NCI-H2171 (cell line): ENCODE results near the gene PUM2.

ENCODE experiments used
- DNase-seq: peaks from one replicate; lab custom pipeline; 2025; lab: John Stamatoyannopoulos, UW

PUM2 gene

DNA sequence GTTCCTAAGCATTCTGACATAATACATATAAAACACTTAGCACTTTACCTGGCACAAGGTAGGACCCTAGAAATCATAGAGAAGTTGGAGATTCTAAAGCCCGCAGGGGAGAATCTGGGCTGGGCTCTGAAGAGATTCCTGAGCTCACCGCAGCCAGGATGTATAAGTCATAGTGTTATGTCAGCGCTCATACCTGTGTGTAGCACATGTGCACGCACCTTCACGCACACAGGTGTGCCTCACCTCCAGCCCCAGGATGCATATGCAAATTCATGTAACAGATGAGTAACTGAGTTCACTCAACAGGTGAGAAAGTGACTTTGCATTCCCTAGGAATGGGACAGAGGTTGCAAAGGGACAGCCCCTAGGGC, 117.8 kb downstream of the PUM2 start:
- DNase-seq = no peak

DNA sequence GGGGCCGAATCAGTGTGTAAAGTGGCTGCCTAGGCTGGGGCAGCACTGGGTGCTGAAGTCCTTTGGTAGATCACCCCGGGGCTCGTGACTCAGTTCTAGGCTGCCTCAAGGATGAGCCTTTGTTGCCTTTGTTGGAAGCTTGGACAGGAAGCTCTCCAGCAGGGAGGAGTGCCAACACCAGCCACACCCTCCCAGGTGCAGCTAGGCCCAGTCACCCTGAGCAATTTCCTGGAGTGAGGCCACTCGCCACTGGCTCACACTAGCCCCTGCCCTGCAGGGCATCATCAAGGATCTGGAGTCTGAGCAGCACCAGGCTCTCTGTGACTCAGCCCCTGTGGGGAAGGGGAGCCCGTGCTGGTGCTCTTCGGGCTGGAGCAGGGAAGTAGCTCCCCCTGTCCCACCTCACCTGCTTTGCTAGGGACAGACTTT, 119.0 kb downstream of the PUM2 start:
- DNase-seq = no peak

DNA sequence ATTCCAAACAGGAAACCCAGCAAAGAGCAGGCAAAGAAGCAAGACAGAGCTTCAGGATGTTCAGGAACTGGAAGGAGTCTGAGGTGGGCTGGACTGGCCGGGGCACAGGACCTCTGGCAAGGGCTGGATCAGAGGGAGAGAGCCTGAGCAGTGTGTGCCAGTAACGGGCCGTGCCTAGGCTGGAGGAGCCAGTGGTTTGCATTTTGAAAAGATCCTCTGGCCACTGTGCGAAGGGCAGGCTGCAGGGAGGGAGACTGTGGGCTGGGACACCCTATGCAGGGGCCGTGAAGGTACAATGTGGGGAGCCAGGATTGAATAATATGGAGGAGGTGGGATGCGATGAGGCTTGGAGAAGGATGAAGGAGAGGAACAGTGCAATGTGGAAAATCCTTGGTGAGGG, 119.5 kb downstream of the PUM2 start:
- DNase-seq = no peak

DNA sequence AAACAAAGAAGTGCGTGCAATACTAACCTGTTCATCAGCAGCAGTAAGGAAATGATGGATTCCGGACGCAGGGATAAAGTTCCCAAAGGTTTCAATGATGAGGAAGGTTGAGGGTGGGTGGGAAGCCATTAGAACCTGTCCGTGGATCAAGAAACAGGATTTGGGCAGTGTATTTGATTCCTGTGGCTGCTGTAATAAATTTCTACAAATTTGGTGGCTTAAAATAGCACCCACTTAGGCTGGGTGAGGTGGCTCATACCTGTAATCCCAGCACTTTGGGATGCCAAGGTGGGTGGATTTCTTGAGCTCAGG, 120.6 kb downstream of the PUM2 start:
- no peak for DNase-seq

DNA sequence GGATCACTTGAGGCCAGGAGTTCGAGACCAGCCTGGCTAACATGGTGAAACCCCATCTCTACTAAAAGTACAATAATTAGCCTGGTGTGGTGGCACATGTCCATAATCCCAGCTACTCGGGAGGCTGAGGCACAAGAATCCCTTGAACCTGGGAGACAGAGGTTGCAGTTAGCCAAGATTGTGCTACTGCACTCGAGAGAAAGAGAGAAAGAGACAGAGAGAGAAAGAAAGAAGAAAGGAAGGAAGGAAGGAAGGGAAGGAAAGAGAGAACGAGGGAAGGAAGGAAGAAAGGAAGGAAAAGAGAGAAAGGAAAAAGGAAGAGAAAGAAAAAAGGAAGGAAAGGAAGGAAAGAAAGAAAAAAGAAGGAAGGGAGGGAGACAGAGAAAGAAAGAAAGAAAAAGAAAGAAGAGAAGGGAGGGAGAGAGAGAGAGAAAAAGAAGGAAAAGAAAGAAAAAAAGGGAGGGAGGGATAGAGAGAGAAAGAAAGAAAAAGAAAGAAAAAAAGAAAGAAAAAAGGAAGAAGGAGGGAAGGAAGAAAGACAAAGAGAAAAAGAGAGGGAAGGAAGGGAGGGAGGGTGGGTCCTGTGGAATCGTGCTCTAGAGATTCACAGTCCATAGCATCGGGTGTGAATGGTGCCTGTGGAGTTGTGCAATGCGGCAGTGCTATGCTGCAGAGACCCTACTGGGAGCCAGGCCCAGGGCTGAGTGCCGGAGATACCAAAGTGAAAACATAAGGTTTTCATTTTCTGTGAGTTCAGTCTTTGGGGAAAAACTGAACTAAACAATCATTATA, 121.1 kb downstream of the PUM2 start:
- DNase-seq = no peak

DNA sequence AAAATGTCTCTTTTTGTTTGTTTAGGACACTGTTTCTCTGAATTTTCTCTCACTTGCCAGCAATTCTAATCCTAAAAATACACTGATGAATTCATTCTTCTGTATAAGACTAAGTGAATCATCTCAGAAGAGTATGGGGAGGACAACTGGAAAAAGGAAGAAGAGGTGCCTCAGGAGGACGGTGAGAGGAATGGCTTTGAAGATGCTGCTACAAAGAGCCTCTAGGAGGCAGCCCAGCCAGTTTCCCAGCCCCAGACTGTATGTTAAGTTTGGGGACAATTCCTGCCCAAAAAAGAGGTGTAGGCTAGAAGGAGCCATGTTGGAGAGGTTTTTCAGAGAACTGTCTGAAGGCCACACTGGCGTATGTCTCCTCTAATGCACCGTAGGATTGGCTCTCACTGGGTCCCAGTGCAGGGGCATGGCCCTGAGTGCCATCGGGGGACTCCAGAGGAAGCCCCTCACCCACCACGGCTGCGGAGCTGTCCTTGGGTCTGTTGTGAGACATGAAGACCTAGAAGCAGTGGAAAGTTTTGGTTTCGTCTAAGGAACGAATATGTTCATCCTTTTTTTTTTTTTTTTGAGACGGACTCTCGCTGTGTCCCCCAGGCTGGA, 122.6 kb downstream of the PUM2 start:
- DNase-seq = no peak

DNA sequence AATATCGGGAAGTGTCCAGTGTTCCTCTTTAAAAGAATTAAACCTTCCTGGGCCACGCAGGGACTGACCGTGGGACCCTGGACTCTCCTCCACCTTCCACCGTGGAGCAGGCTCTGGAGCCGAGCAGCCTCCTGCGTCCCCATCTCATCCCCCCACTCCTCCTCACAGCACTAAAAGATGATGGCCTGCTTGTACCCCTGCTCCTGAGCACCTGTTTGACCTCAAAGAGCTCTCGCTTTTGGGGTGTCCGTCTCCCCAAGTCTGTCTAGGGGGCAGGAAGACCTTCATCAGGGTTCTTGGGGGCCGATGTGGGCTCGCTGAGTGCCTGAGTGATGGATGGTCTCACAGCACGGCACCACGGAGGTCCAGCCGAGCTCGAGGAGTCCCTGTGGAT, 124.5 kb downstream of the PUM2 start:
- no peak for DNase-seq

DNA sequence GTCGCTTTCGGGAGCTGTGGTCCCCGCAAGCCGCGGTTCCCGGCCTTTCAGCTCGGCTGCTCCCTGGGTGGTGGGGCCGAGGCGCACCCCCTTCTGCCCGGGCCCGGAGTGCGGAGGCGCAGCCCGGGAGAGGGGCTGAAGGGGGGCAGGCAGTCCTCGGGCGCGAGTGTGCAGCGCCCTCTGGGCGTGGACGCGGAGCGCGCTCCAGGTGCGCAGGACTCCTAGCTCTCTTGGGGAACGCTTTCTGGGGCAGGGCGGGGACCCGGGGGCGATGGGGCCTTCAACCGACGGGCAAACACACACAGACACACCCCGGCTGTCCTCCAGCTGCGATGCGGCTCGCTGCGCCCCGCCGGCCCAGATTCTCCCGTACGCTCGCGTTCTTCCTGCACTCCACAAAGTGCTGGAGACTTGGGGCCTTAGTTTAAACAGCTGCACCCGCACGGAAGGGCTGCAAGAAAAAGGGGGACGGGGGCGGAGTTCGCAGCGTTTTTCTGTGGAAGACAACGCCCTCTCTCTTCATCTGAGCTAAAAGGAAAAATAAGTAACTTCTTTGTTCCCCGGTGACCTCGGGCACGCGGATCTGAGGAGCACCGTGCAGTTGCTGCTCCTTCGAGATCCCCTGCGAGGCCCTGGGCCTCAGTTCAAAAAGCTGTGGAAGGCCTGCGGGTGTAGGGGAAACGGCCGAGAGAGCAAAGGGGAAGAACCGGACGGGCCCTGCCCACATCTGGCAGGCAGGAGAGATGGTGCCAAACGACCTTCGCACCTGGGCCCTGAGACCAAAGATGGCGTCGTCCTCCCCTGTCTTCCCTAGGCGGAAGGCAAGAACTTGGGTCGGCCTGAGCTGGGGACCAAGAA, 125.1 kb downstream of the PUM2 start:
- peak; percentile 87 for DNase-seq

DNA sequence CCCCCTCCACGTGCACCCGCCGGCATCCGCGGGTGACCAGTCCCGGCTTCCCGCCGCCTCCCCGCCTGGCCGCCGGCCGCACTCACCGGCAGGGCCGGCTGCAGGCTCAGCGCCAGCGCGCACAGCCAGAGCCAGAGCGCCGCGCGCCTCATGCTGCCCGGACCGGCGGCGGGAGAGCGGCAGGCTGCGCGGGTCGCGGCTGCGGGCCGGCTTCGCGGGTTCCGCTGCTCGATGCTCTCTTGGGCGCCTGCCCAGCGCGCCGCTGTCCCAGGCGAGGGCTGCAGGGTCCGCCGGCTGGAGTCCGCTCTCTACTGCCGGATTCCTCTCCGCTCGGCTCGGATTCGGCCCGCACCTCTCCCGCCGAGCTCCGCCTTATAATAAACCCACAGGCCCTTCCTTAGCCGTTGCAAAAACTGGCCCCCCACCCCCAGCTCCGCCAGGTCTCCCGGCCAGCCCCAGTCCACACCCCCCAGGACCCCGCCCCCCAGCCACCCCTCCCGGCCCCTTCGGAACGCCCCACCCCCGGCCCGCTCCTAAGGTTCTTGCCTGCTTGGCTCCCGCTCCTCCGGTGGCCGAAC, 125.8 kb downstream of the PUM2 start, which contains the start of gene SDC1:
SDC1 (minus strand) TSS at position 415 of the 578 bp plus-strand sequence; CDS start at position 152, 263 bp downstream.
- DNase-seq = peak; percentile 46

DNA sequence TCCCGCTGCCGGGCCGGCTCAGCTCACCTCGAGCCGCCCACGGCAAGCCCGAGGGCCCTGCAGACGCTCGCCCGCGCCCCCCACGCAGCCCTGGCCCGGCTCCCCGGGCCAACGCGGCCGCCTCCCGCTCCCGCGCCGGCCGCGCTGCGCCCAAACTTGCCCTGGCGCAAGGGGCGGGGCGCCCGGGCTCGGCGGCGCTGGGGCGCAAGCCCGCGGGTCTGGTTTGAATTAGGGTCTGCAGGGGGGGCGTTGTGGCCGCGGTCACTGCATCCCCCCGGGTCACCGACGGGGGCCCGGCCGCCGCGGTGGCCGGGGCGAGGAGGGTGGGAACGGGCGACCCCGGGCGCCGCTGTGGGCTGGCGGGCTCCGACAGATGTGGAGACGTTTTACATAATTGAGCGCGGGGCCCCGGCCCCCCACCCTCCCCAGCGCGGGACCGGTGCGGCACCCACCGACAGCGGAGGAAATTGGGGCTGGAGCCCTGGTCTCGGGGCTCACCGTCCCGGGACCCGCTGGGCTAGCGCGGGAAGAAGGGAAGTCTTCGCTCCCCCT, 126.4 kb downstream of the PUM2 start:
- peak; percentile 55 for DNase-seq

DNA sequence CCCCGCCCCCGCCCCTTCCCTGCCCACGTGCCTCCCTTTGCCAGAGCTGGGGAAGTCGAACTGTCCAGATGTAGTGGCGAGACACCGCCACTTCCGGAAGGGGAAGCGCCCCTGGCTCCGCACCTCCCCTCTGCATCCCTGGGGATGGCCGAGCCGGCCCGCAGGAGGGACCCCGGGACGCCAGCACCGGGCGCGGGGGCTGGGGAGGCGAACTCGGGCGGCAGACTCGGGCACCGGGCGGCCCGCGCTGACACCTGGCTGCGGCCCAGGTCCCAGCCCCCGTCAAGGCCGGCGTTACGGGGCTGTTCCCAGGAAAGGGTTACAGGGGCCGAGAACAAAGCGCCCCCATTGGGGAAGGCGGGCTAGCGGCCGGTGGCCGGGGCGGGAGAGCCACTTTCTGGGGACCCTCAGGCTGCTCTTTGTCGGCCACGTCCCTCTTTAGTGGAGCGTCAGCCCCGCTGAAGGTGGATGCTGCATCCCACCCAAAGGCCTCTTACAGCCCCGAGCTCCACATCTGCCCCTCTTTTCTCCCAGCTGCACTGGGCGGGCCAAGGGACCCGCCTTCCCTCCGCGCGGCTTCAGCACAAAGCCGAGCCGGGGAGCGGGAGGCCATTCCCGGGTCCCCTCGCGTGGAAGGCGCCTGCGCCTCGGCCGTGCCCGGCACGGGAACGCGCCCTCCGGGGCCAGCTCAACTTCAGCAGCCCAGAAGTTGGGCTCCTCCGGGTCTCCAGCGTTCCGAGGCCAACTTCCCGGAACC, 127.1 kb downstream of the PUM2 start:
- peak; percentile 74 for DNase-seq

DNA sequence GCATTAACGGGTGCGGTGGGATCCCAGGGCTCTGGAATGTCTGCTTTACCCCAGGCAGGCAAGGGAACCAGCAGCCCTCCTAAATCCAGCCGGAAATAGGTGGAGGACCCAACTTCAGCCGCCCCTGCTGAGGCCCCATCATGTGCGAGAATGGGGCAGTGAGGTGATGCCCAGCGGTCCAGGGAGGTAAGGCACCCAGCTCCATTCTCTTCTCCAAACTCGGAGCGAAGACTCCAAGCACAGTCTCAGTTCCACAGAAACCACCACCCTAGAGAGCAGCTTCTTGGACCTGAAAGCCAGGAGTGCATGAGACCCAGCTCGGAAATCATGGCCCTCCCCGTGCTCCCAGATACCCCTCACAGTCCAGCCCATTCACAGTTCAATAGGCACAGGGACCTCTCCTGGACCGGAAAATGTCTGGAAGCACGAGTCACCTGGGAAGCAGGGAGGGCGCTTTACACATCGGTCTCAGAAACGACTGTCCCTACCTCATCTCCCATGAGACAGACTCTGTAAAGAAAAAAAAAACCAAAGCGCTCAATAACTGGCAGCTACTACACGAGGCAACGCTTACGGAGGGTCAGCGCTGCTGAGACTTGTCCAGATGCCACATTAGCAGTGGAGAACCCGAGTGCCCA, 127.8 kb downstream of the PUM2 start:
- peak; percentile 74 for DNase-seq

DNA sequence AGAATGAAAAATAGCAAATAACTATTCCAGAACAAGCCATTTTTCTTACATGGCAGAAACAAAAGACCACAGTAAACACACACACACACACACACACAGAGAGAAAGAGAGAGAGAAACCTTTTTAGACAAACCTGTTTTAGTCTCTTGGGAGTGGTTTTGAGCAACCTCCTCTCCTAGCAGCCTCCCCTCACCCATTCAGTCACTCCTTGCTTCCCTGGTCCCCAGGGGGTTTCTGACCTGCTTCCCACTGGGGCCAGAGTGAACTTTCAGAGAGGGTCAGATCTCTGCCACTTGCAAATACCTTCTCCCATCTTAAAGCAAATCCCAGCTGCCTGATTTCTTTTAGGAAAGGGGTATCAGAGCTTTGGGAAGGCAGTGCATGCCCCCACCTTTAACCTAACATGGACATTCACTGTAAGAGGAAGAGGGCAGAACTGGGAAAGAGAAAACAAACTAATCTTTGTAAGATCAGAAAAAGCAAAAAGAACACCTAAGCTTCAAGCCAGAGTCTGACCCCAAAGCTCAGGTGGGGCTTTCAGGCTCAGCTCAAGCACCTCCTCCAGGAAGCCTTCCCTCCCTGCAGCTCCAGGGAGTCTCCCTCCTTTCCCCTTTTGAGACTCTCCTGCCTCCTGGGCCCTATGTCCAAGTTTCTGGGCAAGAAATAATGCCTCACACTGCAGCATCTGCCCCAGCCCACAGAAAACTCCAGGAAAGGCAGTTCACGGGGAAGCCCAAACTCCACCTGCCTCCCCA, 128.5 kb downstream of the PUM2 start:
- no peak for DNase-seq

DNA sequence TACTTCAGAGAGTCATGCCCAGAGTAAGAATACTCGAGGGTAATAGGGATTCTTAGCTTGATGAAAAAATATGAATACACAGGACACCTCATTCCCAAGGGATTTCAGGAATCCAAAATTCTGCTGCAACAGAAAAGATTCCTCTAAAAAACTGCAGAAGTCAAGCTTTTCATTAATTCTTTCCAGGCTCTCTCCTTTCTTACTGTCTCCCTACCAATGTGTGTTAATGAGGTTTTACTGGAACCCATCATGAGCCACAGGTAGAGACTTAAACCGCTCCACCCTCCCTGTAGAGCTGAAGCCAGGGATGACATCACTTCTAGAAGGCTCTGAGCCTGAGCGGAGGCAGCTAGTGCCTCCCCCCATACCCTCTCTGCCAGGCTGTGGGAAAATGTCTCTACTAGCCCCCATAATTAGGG, 129.1 kb downstream of the PUM2 start:
- no peak for DNase-seq

DNA sequence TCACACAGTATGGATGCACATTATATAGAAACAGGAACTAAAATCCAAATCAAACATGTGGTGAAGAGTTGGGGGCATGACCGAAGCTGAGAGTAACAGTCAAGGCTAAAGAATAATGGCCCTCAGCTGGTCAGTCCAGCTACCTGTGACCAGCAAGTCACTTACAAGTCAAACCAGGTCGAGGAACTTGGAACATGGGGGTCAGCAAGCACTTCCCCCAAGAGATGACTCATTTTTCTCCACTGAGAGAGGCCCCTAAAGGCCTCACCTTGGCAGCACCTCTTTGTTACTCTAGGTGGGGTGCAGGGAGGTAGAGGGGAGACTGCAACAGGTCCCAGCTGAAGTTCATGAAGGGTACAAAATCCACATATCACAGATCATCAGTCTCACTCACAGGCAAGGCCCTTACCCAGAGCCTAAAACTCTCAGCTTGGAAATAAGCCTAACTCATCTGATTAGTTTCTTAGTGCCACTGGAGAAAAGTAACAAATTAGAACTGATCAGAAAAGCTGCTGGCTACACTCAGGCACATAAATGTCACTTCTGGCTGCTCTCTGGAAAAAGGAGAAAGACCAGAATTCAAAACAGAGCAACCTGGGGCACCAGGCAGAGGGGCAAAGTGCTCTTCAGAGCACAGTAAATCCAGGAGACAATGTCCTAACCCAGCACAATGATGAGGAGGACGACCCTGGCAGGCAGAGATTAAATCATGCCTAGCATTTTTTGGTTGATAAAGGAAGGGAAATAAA, 129.7 kb downstream of the PUM2 start:
- no peak for DNase-seq

DNA sequence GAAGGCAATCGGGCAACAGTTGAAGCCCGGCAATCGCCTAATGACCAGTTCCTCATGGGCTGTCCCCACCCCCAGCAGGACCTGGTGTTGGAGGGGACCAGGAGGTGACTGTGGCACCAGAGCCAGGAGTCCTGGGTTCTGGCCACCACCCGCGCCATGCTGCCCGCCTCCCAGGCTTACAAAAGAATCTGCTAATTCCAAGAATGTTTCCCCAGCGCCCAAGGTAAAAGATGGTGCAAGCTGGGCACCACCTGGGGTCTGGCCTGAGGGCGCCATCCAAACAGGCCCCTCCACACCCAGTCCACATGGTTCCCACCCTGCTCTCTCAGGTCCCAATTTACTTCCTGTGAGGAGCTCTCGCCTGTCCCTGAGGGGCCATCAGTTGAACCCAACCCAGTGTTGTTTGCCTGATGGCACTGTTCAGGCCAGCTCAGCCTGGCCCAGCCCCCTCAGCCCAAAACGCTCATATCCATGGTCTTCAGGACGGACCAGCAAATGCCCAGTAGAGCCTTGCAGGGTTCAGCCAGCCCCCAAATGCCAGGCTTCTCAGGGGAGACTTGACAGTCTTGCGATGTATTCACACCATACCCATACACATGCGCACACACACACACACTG, 130.8 kb downstream of the PUM2 start:
- DNase-seq = no peak

DNA sequence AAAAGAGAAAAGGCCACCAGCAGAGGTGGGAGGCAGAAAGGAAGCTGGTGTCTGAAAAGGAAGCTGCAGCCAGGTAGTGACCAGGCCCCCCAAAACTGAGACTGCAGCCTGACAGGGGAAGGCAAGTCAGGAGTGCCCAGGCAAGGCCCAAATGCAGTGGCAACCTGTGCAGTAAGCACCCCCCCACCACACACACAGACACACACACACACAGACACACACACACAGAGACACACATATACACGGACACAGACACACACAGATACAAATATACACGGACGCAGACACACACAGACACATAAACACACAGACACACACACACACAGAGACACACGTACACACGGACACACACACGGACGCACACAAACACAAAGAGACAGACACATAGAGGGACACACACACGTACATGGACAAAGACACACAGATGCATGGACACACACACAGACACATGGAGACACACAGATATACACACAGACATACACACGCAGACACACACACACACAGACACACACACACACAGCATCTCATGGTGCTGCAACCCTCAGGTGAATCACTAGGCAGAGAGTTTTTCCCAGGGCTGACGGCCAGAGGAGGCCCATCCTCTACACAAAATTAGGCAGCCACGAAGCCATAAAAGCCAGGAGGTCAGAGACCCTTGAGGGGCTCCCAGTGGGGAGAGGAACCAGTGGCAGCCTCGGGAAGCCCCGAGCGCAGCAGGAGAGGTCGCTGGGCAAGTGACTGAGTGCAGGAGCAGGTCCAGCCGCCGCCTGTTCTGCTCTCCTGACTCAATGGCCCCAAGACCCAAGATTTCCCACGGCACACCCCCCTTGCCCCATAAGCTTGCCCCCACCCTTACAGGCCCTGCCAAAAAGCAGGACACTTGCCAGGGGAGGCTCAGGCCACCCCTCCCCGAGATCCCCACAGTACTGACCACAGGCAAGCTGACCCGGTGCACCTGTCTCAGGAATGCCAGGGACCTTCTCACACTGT, 132.0 kb downstream of the PUM2 start:
- DNase-seq = no peak
